Upper lobe of left lung (tissue), 6 donors: ENCODE data around the gene PLD5. TPM values are rescaled to one million over a fixed set of nuclear protein-coding genes. Genes with fewer than 3 reads are reported as not detected.

Experiments used
- ATAC-seq, 2 donors: fragments of 200-7000 bp; cut with Tn5 transposase; one replicate each; pipeline ENCODE4 v1.9.1; 2022; ENCODE audit warnings: mild to moderate bottlenecking in 2 of 2, moderate library complexity in 2 of 2; ENCODE audit not compliant: low FRiP score in 2 of 2
- DNase-seq, 2 donors: peaks; one replicate each; pipeline ENCODE4 v3.0.0-alpha.2; 2019 to 2020
- H3K27ac ChIP-seq, 4 donors: fragments of 200-600 bp; sonication (generic); one replicate each; pipeline ENCODE4 v1.5.1; 2016 to 2019
- H3K27me3 ChIP-seq, 4 donors: fragments of 200-600 bp; sonication (generic); one replicate each; pipeline ENCODE4 v1.5.1; 2017 to 2019
- H3K36me3 ChIP-seq, 4 donors: fragments of 200-600 bp; sonication (generic); one replicate each; pipeline ENCODE4 v1.5.1; 2016 to 2019
- H3K4me1 ChIP-seq, 4 donors: fragments of 200-600 bp; sonication (generic); one replicate each; pipeline ENCODE4 v1.5.1; 2018 to 2019
- H3K4me3 ChIP-seq, 4 donors: fragments of 200-600 bp; sonication (generic); one replicate each; pipeline ENCODE4 v1.5.1; 2017 to 2019; ENCODE audit warnings: mild to moderate bottlenecking in 2 of 4, moderate library complexity in 1 of 4
- H3K9me3 ChIP-seq, 4 donors: fragments of 200-600 bp; sonication (generic); one replicate each; pipeline ENCODE4 v1.5.1; 2018 to 2019
- CTCF ChIP-seq, 6 experiments: fragments of 450-650 bp in 4 of 6; fragments of 200-600 bp in 2 of 6; sonication (generic) in 2 of 6; IDR thresholded peaks; one replicate each; pipeline ENCODE4 v1.5.1; 2016 to 2019; ENCODE audit warnings: antibody characterized with exemption in 6 of 6
- EP300 ChIP-seq, 4 donors: sonication (generic); formaldehyde crosslinking; IDR thresholded peaks; one replicate each; pipeline ENCODE4 v1.5.1; 2017; ENCODE audit warnings: antibody characterized with exemption in 4 of 4, control low read depth in 2 of 4
- POLR2A ChIP-seq, 4 donors: fragments of 450-650 bp; IDR thresholded peaks; one replicate each; pipeline ENCODE4 v1.5.1; 2016 to 2017; ENCODE audit warnings: antibody characterized with exemption in 4 of 4, mild to moderate bottlenecking in 2 of 4
- POLR2AphosphoS5 ChIP-seq, 2 donors: sonication (generic); formaldehyde crosslinking; IDR thresholded peaks; one replicate each; pipeline ENCODE4 v1.5.1; 2017; ENCODE audit warnings: antibody characterized with exemption in 2 of 2
- WGBS, 2 donors: methylation state at CpG; one replicate each; pipeline ENCODE4 v1.1.5; 2017 to 2018; 5-methylcytosine and 5-hydroxymethylcytosine counted together
- total RNA-seq, 6 donors: library from RNA; depleted of rRNA in 4 of 6; stranded (reverse); fragments of >200 nt in 4 of 6; gene quantifications; one replicate each; pipeline versions ENCODE4 v1.1.0 to v1.2.1, GENCODE V29; 2016 to 2021
- donor health status: DM: no; HTN: no; CAD: no; lungs with moderate emphysema.
- donor health status: DM: no; HTN: yes; CAD: no; lungs with severe emphysema.

PLD5 gene
- total RNA-seq, 6 donors from 2014 or later, result under 0.01 to 1.9 (median 0.67) TPM

GRCh38 chr1:242405947-242406346, 118.5 kb downstream of the PLD5 start:
- H3K4me3 ChIP-seq, result no peak overlapping the region
- no peaks in the 10 kb centered on the region for H3K4me1 ChIP-seq
- no peaks in the 10 kb centered on the region for H3K27me3 ChIP-seq
- no peak for TF ChIP-seq POLR2A (IDR thresholded peaks at IDR 0.05)
- TF ChIP-seq EP300 (IDR thresholded peaks at IDR 0.05), result no peak
- no peak for TF ChIP-seq POLR2AphosphoS5 (IDR thresholded peaks at IDR 0.05)
- no peak for TF ChIP-seq CTCF (IDR thresholded peaks at IDR 0.05)
- ATAC-seq, result no peak
- H3K27ac ChIP-seq, result no peak overlapping the region
- WGBS, 2 donors, result 82 to 91% methylated on average over 2 of the region's 2 CpGs
- DNase-seq, result no peak
- H3K9me3 ChIP-seq, result no peaks in the 10 kb centered on the region
- no peaks in the 10 kb centered on the region for H3K36me3 ChIP-seq

- no peaks in the 10 kb centered on the region for H3K36me3 ChIP-seq
- DNase-seq, result no peak
- no peaks in the 10 kb centered on the region for H3K4me1 ChIP-seq
- H3K4me3 ChIP-seq, result no peak overlapping the region
- WGBS, 2 donors, result 78 to 83% methylated on average over 5 of the region's 5 CpGs
- ATAC-seq, result no peak
- no peaks in the 10 kb centered on the region for H3K27me3 ChIP-seq
- no peaks in the 10 kb centered on the region for H3K9me3 ChIP-seq
- TF ChIP-seq POLR2AphosphoS5 (IDR thresholded peaks at IDR 0.05), result no peak
- TF ChIP-seq CTCF (IDR thresholded peaks at IDR 0.05), result no peak
- TF ChIP-seq POLR2A (IDR thresholded peaks at IDR 0.05), result no peak
- TF ChIP-seq EP300 (IDR thresholded peaks at IDR 0.05), result no peak
- no peak overlapping the region for H3K27ac ChIP-seq
These were observed 120.2 kb downstream of the PLD5 start for GRCh38 chr1:242404296-242404695.

GRCh38 chr1:242402956-242403355, 121.5 kb downstream of the PLD5 start:
- no peak for ATAC-seq
- 61 to 80% methylated on average over 5 of the region's 5 CpGs for WGBS, 2 donors
- Histone ChIP-seq H3K27ac (no peak overlapping the region), H3K36me3 (no peaks in the 10 kb centered on the region), H3K27me3 (no peaks in the 10 kb centered on the region), H3K4me3 (no peak overlapping the region), H3K9me3 (no peaks in the 10 kb centered on the region), H3K4me1 (no peaks in the 10 kb centered on the region)
- no peak for DNase-seq
- TF ChIP-seq EP300 (IDR thresholded peaks at IDR 0.05) (no peak), POLR2AphosphoS5 (IDR thresholded peaks at IDR 0.05) (no peak), POLR2A (IDR thresholded peaks at IDR 0.05) (no peak), CTCF (IDR thresholded peaks at IDR 0.05) (no peak)

- no peaks in the 10 kb centered on the region for H3K36me3 ChIP-seq
- no peak overlapping the region for H3K27ac ChIP-seq
- WGBS, 2 donors, result 92 to 96% methylated on average over 3 of the region's 3 CpGs
- ATAC-seq, result no peak
- TF ChIP-seq POLR2A (IDR thresholded peaks at IDR 0.05), result no peak
- H3K27me3 ChIP-seq, result no peaks in the 10 kb centered on the region
- H3K9me3 ChIP-seq, result no peaks in the 10 kb centered on the region
- DNase-seq, result no peak
- no peaks in the 10 kb centered on the region for H3K4me1 ChIP-seq
- no peak overlapping the region for H3K4me3 ChIP-seq
These were observed 122.6 kb downstream of the PLD5 start for GRCh38 chr1:242401937-242402336.

- no peaks in the 10 kb centered on the region for H3K27me3 ChIP-seq
- ATAC-seq, result no peak
- DNase-seq, result no peak
- no peak overlapping the region for H3K27ac ChIP-seq
- no peaks in the 10 kb centered on the region for H3K4me1 ChIP-seq
- H3K36me3 ChIP-seq, result no peaks in the 10 kb centered on the region
- no peaks in the 10 kb centered on the region for H3K9me3 ChIP-seq
- H3K4me3 ChIP-seq, result no peak overlapping the region
- TF ChIP-seq CTCF (IDR thresholded peaks at IDR 0.05) (no peak), POLR2AphosphoS5 (IDR thresholded peaks at IDR 0.05) (no peak), POLR2A (IDR thresholded peaks at IDR 0.05) (no peak), EP300 (IDR thresholded peaks at IDR 0.05) (no peak)
- WGBS, 2 donors, result 63 to 67% methylated on average over 5 of the region's 5 CpGs
These were observed 126.1 kb downstream of the PLD5 start for GRCh38 chr1:242398351-242398750.
